Hypothalamus (tissue), 51 donors: ENCODE data around the gene MT1F.

Source experiments
- DNase-seq, 51 donors: peaks; one replicate each; lab custom pipeline; 2025; lab: John Stamatoyannopoulos, UW

MT1F gene

GRCh38 chr16:56625140-56625942, 32.4 kb upstream of the MT1F start, which contains the start of gene MT1E:
MT1E (plus strand) TSS chr16:56625781; CDS start chr16:56625852, 71 bp downstream.
- peak in 31 of 51 donors; percentile 32 to 82 (median 63) for DNase-seq

GRCh38 chr16:56625943-56626654, 31.7 kb upstream of the MT1F start:
- DNase-seq = peak in 2 of 51 donors; percentile 50 to 63

- DNase-seq = peak in 1 of 51 donors; percentile 4
Measured at GRCh38 chr16:56626685-56627084, 31.1 kb upstream of the MT1F start.

- no peak for DNase-seq
Measured at GRCh38 chr16:56628486-56629350, 29.0 kb upstream of the MT1F start.

GRCh38 chr16:56629531-56629930, 28.2 kb upstream of the MT1F start:
- no peak for DNase-seq

GRCh38 chr16:56630134-56630533, 27.6 kb upstream of the MT1F start:
- DNase-seq = no peak

- DNase-seq = no peak
Measured at GRCh38 chr16:56631197-56631596, 26.6 kb upstream of the MT1F start.

GRCh38 chr16:56631832-56632155, 26.0 kb upstream of the MT1F start:
- DNase-seq = no peak

GRCh38 chr16:56632156-56632847, 25.5 kb upstream of the MT1F start, which contains the start of gene MT1M:
MT1M (plus strand) TSS chr16:56632659; CDS start chr16:56632732, 73 bp downstream.
- DNase-seq = peak in 36 of 51 donors; percentile 28 to 80 (median 60)

- no peak for DNase-seq
Measured at GRCh38 chr16:56632848-56633365, 24.9 kb upstream of the MT1F start.

GRCh38 chr16:56633535-56633934, 24.2 kb upstream of the MT1F start:
- no peak for DNase-seq

- DNase-seq = no peak
Measured at GRCh38 chr16:56634715-56635440, 22.9 kb upstream of the MT1F start.

- no peak for DNase-seq
Measured at GRCh38 chr16:56635441-56635967, 22.3 kb upstream of the MT1F start.

- no peak for DNase-seq
Measured at GRCh38 chr16:56636616-56637413, 20.9 kb upstream of the MT1F start.

GRCh38 chr16:56637814-56638750, 19.7 kb upstream of the MT1F start, which contains the start of gene MT1A:
MT1A (plus strand) TSS chr16:56638666; CDS start chr16:56638739, 73 bp downstream.
- DNase-seq = peak in 27 of 51 donors; percentile 9 to 55 (median 40)

GRCh38 chr16:56639045-56639444, 18.7 kb upstream of the MT1F start:
- no peak for DNase-seq

- DNase-seq = no peak
Measured at GRCh38 chr16:56640076-56640475, 17.7 kb upstream of the MT1F start.
